HG03354 (cell line): ENCODE data around the gene MAPK7.
A peak's percentile ranks its signal among the peaks of the same experiment; 100 is the strongest.

Source experiments
- ATAC-seq: cut with Tn5 transposase; IDR thresholded peaks from one replicate; pipeline ENCODE4 v1.9.1; 2021; ENCODE audit warnings: mild to moderate bottlenecking; ENCODE audit not compliant: unreplicated experiment, poor library complexity, severe bottlenecking

The MAPK7 gene

DNA sequence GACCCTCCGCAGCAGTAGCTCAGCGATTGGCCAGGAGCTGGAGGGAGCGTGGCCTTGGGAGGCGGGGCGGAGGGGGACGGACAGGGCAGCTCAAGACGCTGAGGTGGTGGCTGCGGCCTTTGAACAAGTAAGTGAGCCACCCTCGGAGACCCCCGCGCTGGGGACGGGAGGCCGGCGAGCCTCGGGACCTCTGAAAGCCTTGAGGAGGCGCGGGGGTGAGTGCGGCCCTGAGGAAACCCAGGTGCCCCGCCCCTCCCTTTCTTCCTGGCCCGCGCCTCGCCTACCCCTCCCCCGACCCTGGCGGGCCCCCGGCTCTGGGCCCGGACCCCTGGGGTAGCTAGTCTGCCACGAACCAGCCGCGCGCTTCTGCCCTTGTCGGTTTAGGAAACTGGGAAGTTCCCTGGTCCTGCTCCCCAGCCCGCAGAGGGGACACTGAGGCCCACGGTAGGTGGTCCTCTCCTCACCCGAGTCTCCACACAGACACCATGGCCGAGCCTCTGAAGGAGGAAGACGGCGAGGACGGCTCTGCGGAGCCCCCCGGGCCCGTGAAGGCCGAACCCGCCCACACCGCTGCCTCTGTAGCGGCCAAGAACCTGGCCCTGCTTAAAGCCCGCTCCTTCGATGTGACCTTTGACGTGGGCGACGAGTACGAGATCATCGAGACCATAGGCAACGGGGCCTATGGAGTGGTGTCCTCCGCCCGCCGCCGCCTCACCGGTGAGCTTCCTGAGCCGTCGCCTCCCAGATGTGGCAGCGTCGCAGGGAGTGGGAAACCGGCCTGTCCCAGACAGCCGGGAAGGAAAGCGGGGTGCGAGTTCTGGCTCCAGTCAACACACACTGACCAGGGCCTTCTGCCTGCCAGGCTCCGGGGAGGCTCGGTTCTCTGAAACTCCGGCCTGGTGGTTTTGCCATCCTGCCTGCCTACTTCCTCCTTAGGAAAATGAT lies at the start of gene MAPK7:
Gene MAPK7, plus strand, starts transcription at position 83 of the 945 bp plus-strand sequence. Its CDS starts 403 bp downstream, at position 486.
- ATAC-seq, result peak; percentile 12

- no peak for ATAC-seq
These were observed 49.2 kb upstream of the MAPK7 start for GRCh38 chr17:19329136-19329535.

DNA sequence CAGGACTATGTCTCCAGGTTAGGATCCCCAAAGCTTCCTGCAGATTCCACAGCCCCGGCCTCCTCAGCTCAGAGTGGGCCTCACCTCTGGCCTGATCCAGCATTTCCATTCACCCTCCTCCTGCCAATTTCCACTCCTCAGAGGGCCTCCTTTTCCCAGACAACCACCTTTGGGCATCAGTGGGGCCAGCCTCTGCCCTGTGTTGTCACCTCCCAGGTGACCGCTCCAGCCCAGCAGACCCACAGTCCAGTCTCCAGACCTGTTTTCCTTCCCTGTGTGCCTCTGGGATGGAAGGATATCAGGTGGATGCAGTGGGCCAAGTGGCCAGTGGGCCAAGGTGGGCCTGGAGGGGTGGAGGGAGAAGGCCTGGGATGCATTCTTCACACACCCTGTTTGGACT lies 48.5 kb upstream of the MAPK7 start:
- no peak for ATAC-seq

DNA sequence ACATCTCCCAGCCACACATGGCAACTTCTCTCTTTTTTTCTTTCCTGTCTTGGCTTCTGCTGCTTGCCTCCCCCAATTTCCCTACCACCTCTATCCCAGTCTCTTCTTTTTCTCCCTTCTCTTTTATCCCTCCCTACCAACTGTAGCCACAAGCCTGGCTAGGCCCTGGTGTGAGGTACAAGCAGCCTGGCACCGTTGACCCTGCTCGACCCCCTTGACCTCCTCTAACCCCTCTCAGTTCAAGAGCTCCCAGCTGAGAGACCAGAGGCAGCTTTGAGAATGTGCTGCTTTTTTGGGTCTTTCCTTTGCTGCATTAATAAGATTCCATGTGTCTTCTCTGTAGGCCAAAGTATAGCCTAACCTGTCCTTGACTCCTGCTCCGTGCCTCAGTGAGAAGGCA lies 48.0 kb upstream of the MAPK7 start:
- no peak for ATAC-seq

- ATAC-seq, result no peak
These were observed 47.2 kb upstream of the MAPK7 start for GRCh38 chr17:19331134-19331533.

DNA sequence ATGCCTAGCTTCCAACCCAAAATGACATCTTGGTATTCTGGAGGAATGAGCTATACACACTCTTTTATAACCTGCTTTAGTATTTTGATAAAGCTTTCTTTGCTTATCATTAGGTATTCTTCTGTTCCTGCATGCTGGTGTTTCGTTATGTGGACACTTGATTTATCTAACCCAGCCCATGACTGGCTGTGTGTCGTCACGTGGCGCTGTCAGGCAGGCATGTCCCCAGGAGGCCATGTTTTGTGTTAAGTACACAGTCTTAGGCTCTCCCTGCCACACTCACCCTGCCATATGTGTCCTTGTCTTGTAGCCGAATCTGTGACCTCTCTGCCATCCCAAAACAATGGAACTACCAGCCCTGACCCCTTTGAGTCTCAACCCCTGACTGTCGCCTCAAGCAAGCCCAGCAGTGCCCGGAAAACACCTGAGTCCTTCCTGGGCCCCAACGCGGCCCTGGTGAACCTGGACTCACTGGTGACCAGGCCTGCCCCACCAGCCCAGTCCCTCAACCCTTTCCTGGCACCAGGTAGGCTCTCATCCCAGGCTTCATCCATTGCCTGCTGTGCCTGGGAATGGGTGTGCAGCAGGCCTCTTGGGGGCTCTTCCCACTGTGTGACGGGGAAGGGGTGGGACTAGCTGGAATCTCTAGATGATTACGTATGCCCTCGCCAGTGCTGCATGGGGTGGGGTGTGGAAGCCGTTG lies 46.6 kb upstream of the MAPK7 start:
- no peak for ATAC-seq

DNA sequence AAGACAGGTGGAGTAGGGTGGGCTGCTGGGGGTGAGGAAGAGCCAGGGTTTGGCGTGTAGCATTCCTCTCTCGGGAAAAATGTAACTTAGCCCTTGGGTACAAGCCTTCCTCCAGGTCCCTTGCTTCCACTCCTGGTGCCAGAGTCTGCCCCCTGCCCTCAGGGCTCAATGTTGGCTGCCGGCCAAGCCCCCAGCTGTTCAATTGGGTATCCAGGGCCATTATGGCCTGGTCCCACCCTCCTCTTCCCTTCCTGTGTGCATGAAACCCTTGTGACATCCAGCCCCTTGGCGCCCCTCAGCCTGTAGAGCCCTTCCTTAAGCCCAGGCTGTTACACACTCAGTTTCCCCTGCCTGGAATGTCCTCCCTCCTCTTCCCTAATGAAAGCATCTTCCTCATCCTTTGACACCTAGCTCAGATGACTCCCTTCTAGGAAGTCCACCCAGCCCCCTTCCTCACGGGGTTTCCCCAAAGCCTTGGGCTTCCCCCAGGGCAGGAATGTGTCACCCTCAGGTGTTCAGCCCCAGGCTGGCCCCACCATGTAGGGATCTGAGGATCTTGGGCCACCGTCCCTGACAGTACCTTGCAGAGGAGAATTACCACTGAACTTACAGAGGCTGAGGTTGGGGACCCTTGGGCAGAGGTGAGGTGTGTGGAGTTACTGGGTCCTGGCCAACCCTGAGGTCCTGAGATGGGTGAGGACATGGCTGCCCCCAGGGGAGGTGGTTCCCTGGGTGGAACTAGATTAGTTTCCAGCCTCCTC lies 45.7 kb upstream of the MAPK7 start:
- ATAC-seq, result no peak

DNA sequence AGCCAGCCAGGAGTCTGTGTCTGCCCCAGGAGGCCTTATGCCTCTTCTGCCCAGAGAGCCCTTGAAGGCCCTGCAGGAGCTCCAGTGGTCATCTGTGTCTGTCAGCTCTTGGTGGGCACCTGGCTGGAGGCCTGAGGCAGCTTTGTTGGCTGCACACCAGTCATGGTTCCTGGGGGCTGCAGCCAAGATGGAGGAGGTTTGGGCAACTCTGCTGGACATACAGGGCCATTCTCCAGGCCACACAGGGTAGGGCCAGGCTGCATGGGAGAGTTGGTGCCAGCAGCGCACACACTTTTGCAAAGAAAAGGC lies 45.2 kb upstream of the MAPK7 start:
- no peak for ATAC-seq

DNA sequence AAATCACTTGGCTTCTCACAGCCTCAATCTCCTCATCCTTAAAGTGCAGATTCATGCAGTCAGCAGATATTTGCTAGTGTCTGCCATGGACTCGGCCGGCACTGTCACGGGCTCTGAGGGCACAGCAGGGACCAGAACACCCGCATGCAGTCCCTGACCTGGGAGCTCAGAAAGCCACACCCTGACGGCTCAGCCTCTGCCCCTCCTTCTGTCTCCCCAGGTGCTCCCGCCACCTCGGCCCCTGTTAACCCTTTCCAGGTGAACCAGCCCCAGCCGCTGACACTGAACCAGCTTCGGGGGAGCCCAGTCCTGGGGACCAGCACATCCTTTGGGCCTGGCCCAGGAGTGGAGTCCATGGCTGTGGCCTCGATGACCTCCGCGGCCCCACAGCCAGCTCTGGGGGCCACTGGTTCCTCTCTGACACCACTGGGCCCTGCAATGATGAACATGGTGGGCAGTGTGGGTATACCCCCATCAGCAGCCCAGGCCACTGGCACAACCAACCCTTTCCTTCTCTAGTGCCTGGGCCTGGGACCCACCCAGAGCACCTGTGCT lies 44.5 kb upstream of the MAPK7 start:
- no peak for ATAC-seq

GRCh38 chr17:19334331-19334730 lies 44.0 kb upstream of the MAPK7 start:
- ATAC-seq, result no peak

DNA sequence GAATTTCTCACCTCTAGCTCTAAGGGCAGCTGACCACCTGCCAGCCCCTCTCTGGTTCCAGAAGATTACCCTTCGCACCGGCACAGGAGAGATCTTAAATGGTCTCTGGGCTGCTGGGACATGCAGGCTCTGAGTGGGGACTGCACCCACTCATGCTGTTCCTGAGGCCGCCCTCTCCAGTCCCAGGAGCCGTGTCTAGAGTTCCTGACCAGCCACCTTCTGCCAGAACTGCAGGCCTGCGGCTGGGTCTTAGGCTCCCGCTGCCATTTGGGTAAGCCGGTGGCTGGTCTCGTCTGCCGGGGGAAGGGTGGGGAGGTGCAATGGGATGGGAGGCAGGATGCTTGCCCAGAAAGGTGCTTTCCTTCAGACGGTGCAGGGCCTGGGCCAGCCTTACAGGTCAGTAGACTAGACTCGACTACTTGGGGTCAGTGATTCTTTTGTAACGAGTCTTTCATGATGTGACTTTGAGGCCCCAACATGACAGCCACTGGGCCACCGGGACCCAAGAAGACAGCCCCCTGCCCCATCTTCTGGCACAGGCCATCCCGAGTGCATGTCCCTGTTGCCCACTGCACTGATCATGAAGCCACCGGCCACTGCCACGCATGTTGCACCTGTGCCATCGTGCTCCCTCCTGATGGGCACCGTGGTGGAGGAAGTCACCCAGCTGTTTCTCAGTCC lies 42.2 kb upstream of the MAPK7 start:
- ATAC-seq, result no peak

- ATAC-seq, result no peak
These were observed 41.2 kb upstream of the MAPK7 start for GRCh38 chr17:19336938-19337711.

GRCh38 chr17:19337712-19338023 lies 40.6 kb upstream of the MAPK7 start:
- no peak for ATAC-seq

DNA sequence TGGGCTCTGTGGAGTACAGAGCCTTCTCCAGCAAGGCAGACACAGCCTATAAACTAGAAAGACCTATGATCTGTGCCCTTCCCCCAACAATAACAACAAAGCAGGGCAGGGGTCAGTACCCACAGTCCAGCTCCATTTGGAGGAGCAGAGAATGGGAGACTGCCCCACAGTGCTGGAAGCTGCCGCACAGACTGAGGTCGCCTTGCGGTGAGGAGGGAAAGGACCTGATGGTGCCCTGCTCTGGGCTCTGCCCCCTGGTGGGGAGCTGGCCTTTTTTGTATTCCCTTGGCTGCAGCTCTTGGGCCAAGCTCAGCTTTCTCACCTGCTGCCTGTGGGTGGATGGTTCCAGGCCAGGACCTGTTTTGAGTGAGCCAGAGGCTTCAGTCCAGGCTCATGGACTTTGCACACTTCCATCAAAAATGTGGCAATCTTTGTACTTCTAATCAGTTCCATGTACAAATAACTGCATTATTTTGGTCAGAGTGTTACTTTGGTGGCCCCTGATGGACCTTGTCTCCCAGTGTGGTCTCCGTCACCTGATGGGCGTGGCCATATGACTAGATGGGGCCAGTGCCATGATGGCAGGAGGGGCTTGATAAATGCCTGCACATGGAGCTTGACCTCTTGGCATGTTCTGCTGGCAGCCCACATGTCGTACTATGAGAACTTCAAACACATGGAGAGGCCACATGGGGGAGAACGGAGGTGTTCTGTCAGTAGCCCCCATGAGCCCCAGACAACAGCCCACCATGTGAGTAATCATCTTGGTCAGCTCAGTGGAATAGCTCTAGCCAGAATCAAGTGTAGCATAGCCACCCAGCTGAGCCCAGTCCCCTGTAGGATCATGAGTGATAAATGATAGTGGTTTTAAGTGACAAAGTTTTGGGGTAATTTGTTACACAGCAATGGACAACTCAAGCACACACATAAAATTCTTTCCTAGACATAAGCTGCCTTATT lies 40.0 kb upstream of the MAPK7 start:
- peak; percentile 78 for ATAC-seq

- no peak for ATAC-seq
These were observed 38.9 kb upstream of the MAPK7 start for GRCh38 chr17:19339341-19339815.

GRCh38 chr17:19341211-19341631 lies 37.1 kb upstream of the MAPK7 start:
- no peak for ATAC-seq

DNA sequence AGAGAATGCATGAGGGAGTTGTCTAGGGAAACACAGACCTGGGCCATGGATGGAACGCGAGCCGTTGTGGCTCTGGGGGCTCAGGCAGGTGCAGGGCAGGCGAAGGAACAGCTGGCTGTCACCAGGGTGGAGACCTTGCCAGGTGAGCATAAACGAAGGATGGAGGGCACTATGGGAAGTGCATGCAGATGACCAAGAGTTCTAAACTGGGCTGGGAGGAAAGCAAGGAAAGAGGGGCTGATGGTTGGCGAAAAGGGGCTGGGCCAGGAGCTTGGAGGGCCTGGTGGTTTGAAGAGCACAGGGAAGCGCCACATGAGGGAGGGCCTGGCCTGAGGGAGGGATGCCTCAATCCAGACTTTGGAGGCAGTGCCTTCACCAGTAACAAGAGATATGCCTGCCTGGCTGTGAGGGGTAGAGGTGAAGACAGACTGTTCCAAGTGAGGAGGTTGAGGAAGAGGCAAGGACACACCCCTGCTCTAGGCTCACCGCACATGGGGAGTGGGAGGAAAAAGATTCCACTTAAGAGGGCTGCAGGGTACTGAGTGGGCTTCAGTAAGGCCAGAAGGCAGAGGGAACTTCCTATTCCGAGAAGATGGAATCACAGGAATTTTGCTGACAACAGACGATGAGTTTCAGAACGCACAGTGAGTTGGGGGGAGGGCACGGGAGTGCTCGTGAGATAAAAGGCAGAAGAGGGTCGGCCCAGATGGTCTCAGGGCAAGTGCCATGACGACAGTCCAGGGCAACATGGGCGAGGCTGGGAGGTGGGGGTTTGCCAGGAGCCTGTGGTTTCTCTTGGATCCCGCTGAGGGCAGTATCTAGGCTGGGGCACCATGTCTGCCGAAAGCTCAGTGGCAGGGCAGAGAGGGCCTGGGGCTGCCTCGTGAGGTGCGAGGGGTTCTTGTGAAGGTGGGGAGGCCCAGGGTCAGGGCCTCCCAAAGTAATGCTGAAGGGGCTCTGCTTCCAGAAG lies 36.4 kb upstream of the MAPK7 start:
- ATAC-seq, result no peak
